GM21515 (cell line): ENCODE measurements around the gene ARHGEF17.

ENCODE experiments used
- ATAC-seq: cut with Tn5 transposase; IDR thresholded peaks from one replicate; pipeline ENCODE4 v1.9.1; 2021; ENCODE audit not compliant: unreplicated experiment

ARHGEF17 gene

GRCh38 chr11:73376803-73377629 lies 68.9 kb downstream of the ARHGEF17 start:
- peak; percentile 5 for ATAC-seq

- no peak for ATAC-seq
Observed at GRCh38 chr11:73379189-73379880, 71.3 kb downstream of the ARHGEF17 start.

GRCh38 chr11:73380331-73380730 lies 72.3 kb downstream of the ARHGEF17 start:
- no peak for ATAC-seq

DNA sequence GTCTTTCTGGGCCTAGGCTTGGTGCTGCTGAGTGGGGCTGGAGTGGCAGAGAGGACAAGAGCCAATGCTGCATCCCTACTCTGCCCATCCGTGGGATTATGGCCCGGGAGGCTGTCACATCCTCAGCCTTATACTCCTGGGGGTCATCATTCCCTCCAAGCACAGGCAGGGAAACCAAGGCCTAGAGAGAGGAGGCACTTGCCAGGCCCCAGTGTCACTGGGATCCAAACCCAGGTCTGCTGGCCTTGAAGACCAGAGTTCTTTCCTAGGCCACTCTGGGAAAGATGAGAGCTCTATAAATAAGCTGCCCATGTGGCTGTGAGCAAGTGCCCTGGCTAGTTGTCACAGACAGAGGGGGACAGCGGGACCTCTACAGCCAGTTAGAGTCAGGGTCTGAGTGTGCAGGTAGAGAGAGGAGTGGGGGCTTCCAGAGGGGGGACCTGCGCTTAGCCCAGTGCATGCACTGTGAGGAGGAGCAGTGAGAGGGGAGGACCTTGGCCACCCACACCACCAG lies 72.9 kb downstream of the ARHGEF17 start:
- no peak for ATAC-seq

DNA sequence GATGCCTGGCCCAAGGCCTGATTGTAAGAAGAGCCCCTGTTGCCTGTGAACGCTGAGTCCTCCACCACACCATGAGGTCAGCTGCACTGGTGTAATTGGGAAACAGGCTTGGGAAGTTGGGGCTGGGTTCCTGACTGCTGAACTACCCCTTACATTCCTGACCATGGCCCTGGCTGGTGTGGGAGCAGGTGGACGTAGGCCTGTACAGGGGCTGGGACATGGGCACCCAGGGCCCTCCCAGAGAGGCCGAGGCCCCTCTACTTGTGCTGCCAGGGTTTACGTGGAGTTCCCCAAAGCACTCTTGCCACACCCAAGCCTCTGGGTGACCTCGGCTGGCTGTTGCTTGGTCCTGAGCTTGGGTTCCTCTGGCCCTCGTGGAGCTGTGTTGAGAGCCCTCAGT lies 73.5 kb downstream of the ARHGEF17 start:
- ATAC-seq, result no peak

GRCh38 chr11:73382183-73382582 lies 74.1 kb downstream of the ARHGEF17 start:
- ATAC-seq, result no peak

DNA sequence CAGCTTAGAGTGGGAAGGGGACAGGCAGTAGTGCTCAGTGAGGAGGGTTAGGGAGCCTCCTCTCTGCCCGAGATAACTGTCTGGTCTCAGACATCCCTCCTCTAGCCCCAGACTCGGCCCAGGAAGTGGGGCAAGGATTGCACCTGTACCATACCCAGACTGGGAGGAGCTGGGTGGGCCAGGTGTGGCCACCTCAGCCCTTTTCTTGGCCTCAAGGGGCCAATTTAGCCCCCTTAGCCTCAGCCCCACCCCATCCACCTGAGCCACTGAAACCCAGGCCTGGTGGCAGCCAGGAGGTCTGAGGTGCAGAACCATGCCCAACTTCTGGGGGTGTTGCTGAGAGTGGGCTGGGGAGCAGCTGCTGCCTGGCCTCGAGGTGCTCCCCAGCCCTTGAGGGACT lies 74.7 kb downstream of the ARHGEF17 start:
- no peak for ATAC-seq

- no peak for ATAC-seq
Observed at GRCh38 chr11:73383249-73384124, 75.4 kb downstream of the ARHGEF17 start.

GRCh38 chr11:73384125-73384441 lies 76.0 kb downstream of the ARHGEF17 start:
- no peak for ATAC-seq

DNA sequence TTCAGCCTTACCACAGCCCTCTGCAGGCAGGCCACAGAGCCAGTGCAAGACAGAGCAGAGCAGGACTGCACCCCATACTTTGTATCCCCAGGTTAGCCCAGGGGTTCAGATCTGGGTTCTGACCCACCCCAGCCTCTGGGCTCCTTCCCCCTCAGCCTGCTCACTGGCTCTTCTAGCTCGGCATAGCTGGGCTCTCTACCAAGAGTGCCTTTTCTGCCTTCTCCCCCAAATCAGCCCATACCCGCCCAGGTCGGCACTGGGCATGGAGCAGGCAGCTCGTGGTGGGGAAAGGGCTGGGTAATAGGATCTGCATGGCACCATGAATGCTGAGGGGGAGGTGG lies 76.4 kb downstream of the ARHGEF17 start:
- no peak for ATAC-seq

- ATAC-seq, result peak; percentile 34
Observed at GRCh38 chr11:73384872-73385689, 77.0 kb downstream of the ARHGEF17 start.

DNA sequence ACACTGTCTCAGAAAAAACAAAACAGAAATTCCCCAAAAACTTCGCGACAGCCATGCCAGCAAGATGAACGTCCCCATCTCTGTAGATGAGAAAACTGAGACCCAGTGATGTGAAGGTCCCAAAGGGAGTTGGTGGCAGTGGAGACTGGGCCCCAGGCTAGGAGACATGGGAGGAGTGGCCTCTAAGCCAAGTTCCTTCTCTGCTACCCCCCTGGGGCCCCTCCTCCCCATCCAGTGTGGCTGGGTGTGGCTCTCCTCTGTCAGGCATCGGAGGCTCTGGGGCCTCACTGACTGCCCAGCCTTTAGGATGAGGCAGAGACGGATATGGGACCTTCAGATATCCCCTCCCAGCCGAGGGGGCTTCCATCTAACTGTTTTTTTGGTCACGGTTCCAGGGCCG lies 77.9 kb downstream of the ARHGEF17 start:
- ATAC-seq, result no peak

DNA sequence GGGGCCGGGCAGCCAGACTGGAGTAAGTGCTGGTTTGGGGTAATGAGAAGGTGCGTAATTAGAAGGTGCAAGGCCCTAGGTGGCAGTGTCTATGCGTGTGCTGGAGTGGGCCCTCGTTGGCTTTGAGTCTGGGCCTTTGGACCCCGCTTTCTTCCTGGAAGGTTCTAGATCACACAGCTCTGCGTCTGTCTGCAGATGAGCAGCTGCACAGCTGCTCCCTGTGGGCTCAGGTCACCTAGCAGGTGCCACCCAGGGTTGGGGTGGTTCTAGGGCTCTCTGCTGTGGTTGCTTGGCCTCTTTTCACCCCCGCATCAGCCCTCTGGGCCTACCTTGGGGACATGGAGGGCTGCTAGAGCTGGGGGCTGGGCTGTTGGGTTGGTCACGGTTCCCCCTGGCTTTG lies 78.5 kb downstream of the ARHGEF17 start:
- ATAC-seq, result no peak

GRCh38 chr11:73387594-73388264 lies 79.7 kb downstream of the ARHGEF17 start:
- ATAC-seq, result no peak

- ATAC-seq, result no peak
Observed at GRCh38 chr11:73388265-73389133, 80.4 kb downstream of the ARHGEF17 start.

- no peak for ATAC-seq
Observed at GRCh38 chr11:73389134-73389525, 81.1 kb downstream of the ARHGEF17 start.

DNA sequence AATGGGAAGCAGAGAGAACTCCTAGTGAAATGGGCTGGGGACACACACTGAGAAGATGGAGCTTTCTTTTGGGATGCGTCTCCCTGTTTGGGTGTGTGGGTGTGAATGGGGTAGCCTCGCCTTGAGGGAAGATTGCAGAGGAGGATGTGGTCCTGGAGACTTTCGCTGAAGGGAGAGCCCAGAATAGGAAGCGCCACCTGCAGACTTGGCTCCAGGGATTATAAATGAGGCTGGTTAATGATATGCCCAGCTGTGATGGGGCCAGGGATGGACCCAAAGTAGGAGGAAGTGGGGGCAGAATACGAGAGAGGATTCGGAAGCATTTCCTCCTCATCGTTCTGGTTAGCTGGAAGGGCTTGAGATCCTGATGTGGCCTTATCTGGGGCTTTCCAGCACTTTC lies 81.8 kb downstream of the ARHGEF17 start:
- no peak for ATAC-seq

DNA sequence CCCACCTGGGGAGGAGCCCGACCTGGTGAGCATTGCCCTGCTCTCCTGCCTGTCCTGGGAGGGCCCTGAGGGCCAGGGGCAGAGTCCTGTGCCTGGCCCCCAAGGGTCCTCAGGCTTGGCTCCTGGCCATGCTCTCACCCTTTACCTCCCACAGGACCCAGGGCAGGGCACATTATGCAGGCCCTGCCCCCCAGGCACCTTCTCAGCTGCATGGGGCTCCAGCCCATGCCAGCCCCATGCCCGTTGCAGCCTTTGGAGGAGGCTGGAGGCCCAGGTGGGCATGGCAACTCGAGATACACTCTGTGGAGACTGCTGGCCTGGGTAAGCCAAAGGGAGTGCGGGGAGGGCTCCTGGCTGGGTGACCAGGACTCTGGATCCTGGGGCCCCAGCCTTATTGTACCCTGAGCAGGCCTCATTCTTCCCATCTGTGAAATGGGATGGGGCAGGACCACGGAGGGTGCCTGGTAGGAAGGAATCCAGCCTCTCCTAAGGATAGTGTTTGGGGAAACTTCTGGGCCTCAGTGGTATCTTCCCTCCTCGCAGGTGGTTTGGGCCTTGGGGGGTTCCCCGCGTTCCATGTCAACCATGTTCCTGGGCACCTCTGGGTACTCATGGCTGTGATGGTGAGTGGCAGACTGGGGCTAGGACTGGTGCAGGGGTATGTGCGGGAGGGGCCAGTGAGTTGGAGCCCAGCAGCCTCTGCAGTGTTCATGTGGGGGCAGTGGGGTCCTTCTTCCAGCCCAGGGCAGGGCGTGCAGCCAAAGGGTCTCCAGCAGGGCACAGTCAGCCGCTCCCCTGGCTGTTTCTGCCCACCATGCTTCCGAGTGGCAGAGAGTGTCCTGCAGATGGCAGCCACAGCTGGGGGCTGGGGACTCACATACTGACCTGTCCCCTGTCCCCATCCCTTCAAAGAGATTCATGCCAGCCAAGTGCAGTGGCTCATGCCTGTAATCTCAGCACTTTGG lies 82.8 kb downstream of the ARHGEF17 start:
- ATAC-seq, result no peak
